HepG2 (cell line): ENCODE results near the gene BCAS4. TPM values are rescaled to one million over a fixed set of nuclear protein-coding genes. Genes with fewer than 3 reads are reported as not detected.
A peak's percentile ranks its signal among the peaks of the same experiment; 100 is the strongest.

ENCODE experiments used
- ARID5B ChIP-seq: IDR thresholded peaks from 2 replicates; pipeline ENCODE4 v1.4.0; 2020; ENCODE audit warnings: mild to moderate bottlenecking, missing genetic modification reagents
- CC2D1A ChIP-seq: sonication (generic); formaldehyde crosslinking; IDR thresholded peaks from 2 replicates; pipeline ENCODE4 v1.8.1; 2023; ENCODE audit warnings: mild to moderate bottlenecking, missing genetic modification reagents
- ELK4 ChIP-seq: sonication (generic); formaldehyde crosslinking; IDR thresholded peaks from 2 replicates; pipeline ENCODE4 v1.9.0; 2021; ENCODE audit warnings: missing genetic modification reagents, borderline replicate concordance
- FOXP4 ChIP-seq: sonication (generic); formaldehyde crosslinking; IDR thresholded peaks from 2 replicates; pipeline ENCODE4 v1.4.0; 2020; ENCODE audit warnings: missing genetic modification reagents
- GABPB1 ChIP-seq: IDR thresholded peaks from 2 replicates; pipeline ENCODE4 v1.6.1; 2016; ENCODE audit warnings: mild to moderate bottlenecking, missing genetic modification reagents, moderate library complexity, missing compliant biosample characterization
- MEIS1 ChIP-seq: sonication (generic); formaldehyde crosslinking; IDR thresholded peaks from 2 replicates; pipeline ENCODE4 v1.9.0; 2021; ENCODE audit warnings: mild to moderate bottlenecking, missing genetic modification reagents, moderate library complexity, borderline replicate concordance
- MXI1 ChIP-seq: IDR thresholded peaks from 3 replicates; pipeline ENCODE4 v1.6.1; 2012; ENCODE audit warnings: low read depth, low read length, inconsistent platforms, borderline replicate concordance
- NCOA2 ChIP-seq: sonication (generic); formaldehyde crosslinking; IDR thresholded peaks from 2 replicates; pipeline ENCODE4 v1.8.0; 2022; ENCODE audit warnings: inconsistent platforms
- NFE2 ChIP-seq: sonication (generic); formaldehyde crosslinking; IDR thresholded peaks from 2 replicates; pipeline ENCODE4 v1.4.0; 2020; ENCODE audit warnings: missing genetic modification reagents
- NRL ChIP-seq: sonication (generic); formaldehyde crosslinking; IDR thresholded peaks from 2 replicates; pipeline ENCODE4 v1.5.0; 2020; ENCODE audit warnings: missing genetic modification reagents, mild to moderate bottlenecking, moderate library complexity, borderline replicate concordance
- RCOR2 ChIP-seq: IDR thresholded peaks from 2 replicates; pipeline ENCODE4 v1.6.1; 2016; ENCODE audit warnings: missing biosample characterization, missing genetic modification reagents
- SP2 ChIP-seq: sonication (generic); formaldehyde crosslinking; IDR thresholded peaks from 2 replicates; pipeline ENCODE4 v1.5.1; 2020; ENCODE audit warnings: mild to moderate bottlenecking, missing genetic modification reagents
- TGIF2 ChIP-seq: IDR thresholded peaks from 2 replicates; pipeline ENCODE4 v1.6.1; 2016; ENCODE audit warnings: control low read depth, missing compliant biosample characterization
- XRCC5 ChIP-seq: fragments of 200-400 bp; formaldehyde crosslinking; optimal IDR thresholded peaks from 2 replicates; pipeline ENCODE3; 2017; ENCODE audit warnings: mild to moderate bottlenecking, low read length
- ZBTB26 ChIP-seq: IDR thresholded peaks from 2 replicates; pipeline ENCODE4 v1.6.1; 2016; ENCODE audit warnings: missing compliant biosample characterization, missing genetic modification reagents, borderline replicate concordance
- ZBTB37 ChIP-seq: sonication (generic); formaldehyde crosslinking; IDR thresholded peaks from 2 replicates; pipeline ENCODE4 v1.4.0; 2020; ENCODE audit warnings: mild to moderate bottlenecking, missing genetic modification reagents
- ZFP37 ChIP-seq: sonication (generic); formaldehyde crosslinking; IDR thresholded peaks from 2 replicates; pipeline ENCODE4 v1.4.0; 2020; ENCODE audit warnings: missing genetic modification reagents, borderline replicate concordance
- ZNF101 ChIP-seq: sonication (generic); formaldehyde crosslinking; IDR thresholded peaks from 2 replicates; pipeline ENCODE4 v1.4.0; 2020; ENCODE audit warnings: mild to moderate bottlenecking, low read depth, missing genetic modification reagents, borderline replicate concordance
- ZNF768 ChIP-seq: sonication (generic); formaldehyde crosslinking; IDR thresholded peaks from 2 replicates; pipeline ENCODE4 v1.4.0; 2020; ENCODE audit warnings: missing genetic modification reagents
- polyA plus RNA-seq, 8 experiments: library from polyadenylated mRNA; depleted of rRNA in 3 of 8; stranded (reverse) in 7 of 8; unstranded in 1 of 8; fragments of >200 nt; fragmentation: Illumina TruSeq in 4 of 8; extraction: Trizol in 4 of 8; gene quantifications; 2 replicates each; pipeline versions ENCODE4 v1.2.1 to v1.2.3, GENCODE V29; 2011 to 2016; ENCODE audit warnings: low read depth in 4 of 8, missing spikeins in 1 of 8, mixed read lengths in 1 of 8; ENCODE audit not compliant: insufficient read depth in 1 of 8
- total RNA-seq, 5 experiments: library from RNA; depleted of rRNA; stranded (reverse); fragments of >200 nt; fragmentation: Illumina TruSeq; extraction: Trizol; gene quantifications; 2 replicates each; pipeline ENCODE4 v1.2.3, GENCODE V29; 2016; ENCODE audit warnings: low read depth in 1 of 5

Gene BCAS4
- total and polyA plus RNA-seq, 2 of the 13 experiments (the other 11 are each of a cell fraction or from before 2014, with no cell fraction given): 7.2 to 8.0 TPM

GRCh38 chr20:50848846-50849673, 54.2 kb downstream of the BCAS4 start (continued):
- TF ChIP-seq NFE2 (CRISPR knock-in tag) (no peak), CC2D1A (CRISPR knock-in tag) (no peak), FOXP4 (CRISPR knock-in tag) (0 out of 2 replicates have a peak, but pooled peaks have one; percentile 13), MEIS1 (CRISPR knock-in tag) (no peak), ZNF768 (CRISPR knock-in tag) (0 out of 2 replicates have a peak, but pooled peaks have one; percentile 3), ZFP37 (CRISPR knock-in tag) (no peak), SP2 (CRISPR knock-in tag) (no peak), ARID5B (CRISPR knock-in tag) (no peak), NRL (no peak), XRCC5 (no peak), NCOA2 (CRISPR knock-in tag) (no peak; the same call in 1 of the 2 replicates), GABPB1 (CRISPR knock-in tag) (peak; percentile 59; the same call in 1 of the 2 replicates), ELK4 (CRISPR knock-in tag) (no peak), ZBTB26 (CRISPR knock-in tag) (0 out of 2 replicates have a peak, but pooled peaks have one; percentile 8), TGIF2 (CRISPR knock-in tag) (no peak), RCOR2 (no peak), ZBTB37 (CRISPR knock-in tag) (no peak), ZNF101 (CRISPR knock-in tag) (no peak), MXI1 (no peak)
